WTC11 (cell line): Measurements from ENCODE around the gene MCF2L. TPM values are rescaled to one million over a fixed set of nuclear protein-coding genes. Genes with fewer than 3 reads are reported as not detected.
"Not testable (repeated sequence)": the region's sequence is repeated elsewhere in the genome, so short reads cannot be mapped to it uniquely, and the experiment has no call there.

Source experiments
- ATAC-seq: fragments of 200-7000 bp; cut with Tn5 transposase; 2 replicates; pipeline ENCODE4 v1.10.0; 2021; ENCODE audit warnings: mild to moderate bottlenecking, moderate library complexity
- CTCF ChIA-PET: fragments of 300-600 bp; sonication (Branson Sonifier 250); formaldehyde crosslinking; loops from one replicate; lab custom pipeline; 2021; ENCODE audit warnings: antibody characterized with exemption; lab: Charles Lee
- POLR2A ChIA-PET: fragments of 350-600 bp; sonication (Branson Sonifier 250); formaldehyde crosslinking; loops from one replicate; lab custom pipeline; 2021; ENCODE audit warnings: antibody characterized with exemption; lab: Charles Lee
- DNase-seq: peaks from one replicate; pipeline ENCODE4 v3.0.0; 2021; ENCODE audit warnings: low spot score
- H3K27ac Mint-ChIP-seq: 2 replicates; pipeline ENCODE4 v1.8.0; 2021; ENCODE audit warnings: mixed read lengths
- H3K27me3 Mint-ChIP-seq: 2 replicates; pipeline ENCODE4 v1.8.0; 2021; ENCODE audit warnings: low read depth, mild to moderate bottlenecking, moderate library complexity, mixed read lengths
- H3K36me3 Mint-ChIP-seq: 2 replicates; pipeline ENCODE4 v1.8.0; 2021; ENCODE audit warnings: mixed read lengths
- H3K4me1 Mint-ChIP-seq: 2 replicates; pipeline ENCODE4 v1.8.0; 2022; ENCODE audit warnings: mixed read lengths
- H3K4me3 Mint-ChIP-seq: 2 replicates; pipeline ENCODE4 v1.8.0; 2021; ENCODE audit warnings: mild to moderate bottlenecking, moderate library complexity, mixed read lengths
- H3K9me3 Mint-ChIP-seq: 2 replicates; pipeline ENCODE4 v1.8.0; 2021; ENCODE audit warnings: mixed read lengths
- CBFB ChIP-seq: sonication (generic); formaldehyde crosslinking; IDR thresholded peaks from 2 replicates; pipeline ENCODE4 v1.8.1; 2022; ENCODE audit warnings: mild to moderate bottlenecking, low read depth, missing genetic modification reagents
- KAT7 ChIP-seq: sonication (generic); formaldehyde crosslinking; IDR thresholded peaks from 2 replicates; pipeline ENCODE4 v1.8.1; 2023; ENCODE audit warnings: missing genetic modification reagents, mild to moderate bottlenecking, borderline replicate concordance
- ZNF232 ChIP-seq: sonication (generic); formaldehyde crosslinking; IDR thresholded peaks from 2 replicates; pipeline ENCODE4 v1.8.0; 2022; ENCODE audit warnings: mild to moderate bottlenecking, missing genetic modification reagents
- total RNA-seq: library from RNA; stranded (reverse); gene quantifications from 3 replicates; pipeline ENCODE4 v1.2.3, GENCODE V29; 2021
- TF ChIP-seq, protein P1 (sequence below): fragments of 250-450 bp; sonication (Bioruptor Pico); IDR thresholded peaks from 2 replicates; pipeline ENCODE4 v1.9.0; 2021; ENCODE audit warnings: mild to moderate bottlenecking
- TF ChIP-seq, protein P2 (sequence below): sonication (generic); formaldehyde crosslinking; IDR thresholded peaks from 2 replicates; pipeline ENCODE4 v1.8.0; 2022; ENCODE audit warnings: missing genetic modification reagents
- TF ChIP-seq, protein P3 (sequence below): fragments of 250-450 bp; sonication (Bioruptor Pico); IDR thresholded peaks from 2 replicates; pipeline ENCODE4 v1.9.0; 2021; ENCODE audit warnings: mild to moderate bottlenecking, borderline replicate concordance
- TF ChIP-seq, protein P4 (sequence below): sonication (generic); formaldehyde crosslinking; IDR thresholded peaks from 2 replicates; pipeline ENCODE4 v1.8.1; 2023; ENCODE audit warnings: mild to moderate bottlenecking, missing genetic modification reagents, moderate library complexity
- TF ChIP-seq, protein P5 (sequence below): sonication (generic); formaldehyde crosslinking; IDR thresholded peaks from 2 replicates; pipeline ENCODE4 v1.8.1; 2022; ENCODE audit warnings: low read depth, missing genetic modification reagents, borderline replicate concordance
- TF ChIP-seq, protein P6 (sequence below): sonication (generic); formaldehyde crosslinking; IDR thresholded peaks from 2 replicates; pipeline ENCODE4 v1.8.0; 2023; ENCODE audit warnings: missing genetic modification reagents, mild to moderate bottlenecking, borderline replicate concordance
- TF ChIP-seq, protein P7 (sequence below): sonication (generic); formaldehyde crosslinking; IDR thresholded peaks from 2 replicates; pipeline ENCODE4 v1.8.0; 2022; ENCODE audit warnings: mild to moderate bottlenecking, missing genetic modification reagents

MCF2L gene
- total RNA-seq, 1 experiment from 2014 or later: 34.8 TPM

DNA sequence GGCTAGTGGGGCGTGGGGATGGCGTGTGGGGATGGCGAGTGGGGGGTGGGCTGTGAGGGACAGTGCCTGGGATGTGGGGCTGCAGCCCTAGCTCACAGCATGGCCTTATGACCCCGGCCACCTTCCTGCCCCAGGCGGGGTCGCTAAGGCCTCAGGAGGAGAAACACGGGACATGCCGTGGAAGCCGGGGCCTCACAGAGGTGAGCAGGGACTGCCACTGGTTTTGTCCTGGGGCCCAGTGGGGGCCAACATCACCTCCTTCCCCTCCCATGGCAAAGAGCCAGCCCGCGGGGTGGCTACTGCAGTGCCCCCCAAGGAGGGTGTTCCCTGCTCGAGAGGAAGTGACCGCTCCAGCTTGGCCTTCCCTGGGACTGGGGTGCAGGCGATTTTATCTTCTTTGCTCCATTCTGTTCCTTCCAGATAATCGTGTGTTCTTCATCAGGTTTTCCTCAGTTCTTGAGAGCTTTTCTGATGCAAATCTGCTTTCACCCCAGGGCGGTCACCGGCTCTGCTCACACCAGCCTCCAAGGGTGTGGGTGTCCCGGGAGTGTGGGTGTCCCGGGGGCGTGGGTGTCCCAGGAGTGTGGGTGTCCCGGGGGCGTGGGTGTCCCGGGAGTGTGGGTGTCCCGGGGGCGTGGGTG, 137.8 kb downstream of the MCF2L start (continued):
- TF ChIP-seq, protein P1, sequence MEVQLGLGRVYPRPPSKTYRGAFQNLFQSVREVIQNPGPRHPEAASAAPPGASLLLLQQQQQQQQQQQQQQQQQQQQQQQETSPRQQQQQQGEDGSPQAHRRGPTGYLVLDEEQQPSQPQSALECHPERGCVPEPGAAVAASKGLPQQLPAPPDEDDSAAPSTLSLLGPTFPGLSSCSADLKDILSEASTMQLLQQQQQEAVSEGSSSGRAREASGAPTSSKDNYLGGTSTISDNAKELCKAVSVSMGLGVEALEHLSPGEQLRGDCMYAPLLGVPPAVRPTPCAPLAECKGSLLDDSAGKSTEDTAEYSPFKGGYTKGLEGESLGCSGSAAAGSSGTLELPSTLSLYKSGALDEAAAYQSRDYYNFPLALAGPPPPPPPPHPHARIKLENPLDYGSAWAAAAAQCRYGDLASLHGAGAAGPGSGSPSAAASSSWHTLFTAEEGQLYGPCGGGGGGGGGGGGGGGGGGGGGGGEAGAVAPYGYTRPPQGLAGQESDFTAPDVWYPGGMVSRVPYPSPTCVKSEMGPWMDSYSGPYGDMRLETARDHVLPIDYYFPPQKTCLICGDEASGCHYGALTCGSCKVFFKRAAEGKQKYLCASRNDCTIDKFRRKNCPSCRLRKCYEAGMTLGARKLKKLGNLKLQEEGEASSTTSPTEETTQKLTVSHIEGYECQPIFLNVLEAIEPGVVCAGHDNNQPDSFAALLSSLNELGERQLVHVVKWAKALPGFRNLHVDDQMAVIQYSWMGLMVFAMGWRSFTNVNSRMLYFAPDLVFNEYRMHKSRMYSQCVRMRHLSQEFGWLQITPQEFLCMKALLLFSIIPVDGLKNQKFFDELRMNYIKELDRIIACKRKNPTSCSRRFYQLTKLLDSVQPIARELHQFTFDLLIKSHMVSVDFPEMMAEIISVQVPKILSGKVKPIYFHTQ: no peak
- TF ChIP-seq KAT7 (CRISPR knock-in tag): no peak
- TF ChIP-seq, protein P2, sequence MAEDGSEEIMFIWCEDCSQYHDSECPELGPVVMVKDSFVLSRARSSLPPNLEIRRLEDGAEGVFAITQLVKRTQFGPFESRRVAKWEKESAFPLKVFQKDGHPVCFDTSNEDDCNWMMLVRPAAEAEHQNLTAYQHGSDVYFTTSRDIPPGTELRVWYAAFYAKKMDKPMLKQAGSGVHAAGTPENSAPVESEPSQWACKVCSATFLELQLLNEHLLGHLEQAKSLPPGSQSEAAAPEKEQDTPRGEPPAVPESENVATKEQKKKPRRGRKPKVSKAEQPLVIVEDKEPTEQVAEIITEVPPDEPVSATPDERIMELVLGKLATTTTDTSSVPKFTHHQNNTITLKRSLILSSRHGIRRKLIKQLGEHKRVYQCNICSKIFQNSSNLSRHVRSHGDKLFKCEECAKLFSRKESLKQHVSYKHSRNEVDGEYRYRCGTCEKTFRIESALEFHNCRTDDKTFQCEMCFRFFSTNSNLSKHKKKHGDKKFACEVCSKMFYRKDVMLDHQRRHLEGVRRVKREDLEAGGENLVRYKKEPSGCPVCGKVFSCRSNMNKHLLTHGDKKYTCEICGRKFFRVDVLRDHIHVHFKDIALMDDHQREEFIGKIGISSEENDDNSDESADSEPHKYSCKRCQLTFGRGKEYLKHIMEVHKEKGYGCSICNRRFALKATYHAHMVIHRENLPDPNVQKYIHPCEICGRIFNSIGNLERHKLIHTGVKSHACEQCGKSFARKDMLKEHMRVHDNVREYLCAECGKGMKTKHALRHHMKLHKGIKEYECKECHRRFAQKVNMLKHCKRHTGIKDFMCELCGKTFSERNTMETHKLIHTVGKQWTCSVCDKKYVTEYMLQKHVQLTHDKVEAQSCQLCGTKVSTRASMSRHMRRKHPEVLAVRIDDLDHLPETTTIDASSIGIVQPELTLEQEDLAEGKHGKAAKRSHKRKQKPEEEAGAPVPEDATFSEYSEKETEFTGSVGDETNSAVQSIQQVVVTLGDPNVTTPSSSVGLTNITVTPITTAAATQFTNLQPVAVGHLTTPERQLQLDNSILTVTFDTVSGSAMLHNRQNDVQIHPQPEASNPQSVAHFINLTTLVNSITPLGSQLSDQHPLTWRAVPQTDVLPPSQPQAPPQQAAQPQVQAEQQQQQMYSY (CRISPR knock-in tag): no peak
- no peak for TF ChIP-seq ZNF232 (CRISPR knock-in tag)
- TF ChIP-seq, protein P3, sequence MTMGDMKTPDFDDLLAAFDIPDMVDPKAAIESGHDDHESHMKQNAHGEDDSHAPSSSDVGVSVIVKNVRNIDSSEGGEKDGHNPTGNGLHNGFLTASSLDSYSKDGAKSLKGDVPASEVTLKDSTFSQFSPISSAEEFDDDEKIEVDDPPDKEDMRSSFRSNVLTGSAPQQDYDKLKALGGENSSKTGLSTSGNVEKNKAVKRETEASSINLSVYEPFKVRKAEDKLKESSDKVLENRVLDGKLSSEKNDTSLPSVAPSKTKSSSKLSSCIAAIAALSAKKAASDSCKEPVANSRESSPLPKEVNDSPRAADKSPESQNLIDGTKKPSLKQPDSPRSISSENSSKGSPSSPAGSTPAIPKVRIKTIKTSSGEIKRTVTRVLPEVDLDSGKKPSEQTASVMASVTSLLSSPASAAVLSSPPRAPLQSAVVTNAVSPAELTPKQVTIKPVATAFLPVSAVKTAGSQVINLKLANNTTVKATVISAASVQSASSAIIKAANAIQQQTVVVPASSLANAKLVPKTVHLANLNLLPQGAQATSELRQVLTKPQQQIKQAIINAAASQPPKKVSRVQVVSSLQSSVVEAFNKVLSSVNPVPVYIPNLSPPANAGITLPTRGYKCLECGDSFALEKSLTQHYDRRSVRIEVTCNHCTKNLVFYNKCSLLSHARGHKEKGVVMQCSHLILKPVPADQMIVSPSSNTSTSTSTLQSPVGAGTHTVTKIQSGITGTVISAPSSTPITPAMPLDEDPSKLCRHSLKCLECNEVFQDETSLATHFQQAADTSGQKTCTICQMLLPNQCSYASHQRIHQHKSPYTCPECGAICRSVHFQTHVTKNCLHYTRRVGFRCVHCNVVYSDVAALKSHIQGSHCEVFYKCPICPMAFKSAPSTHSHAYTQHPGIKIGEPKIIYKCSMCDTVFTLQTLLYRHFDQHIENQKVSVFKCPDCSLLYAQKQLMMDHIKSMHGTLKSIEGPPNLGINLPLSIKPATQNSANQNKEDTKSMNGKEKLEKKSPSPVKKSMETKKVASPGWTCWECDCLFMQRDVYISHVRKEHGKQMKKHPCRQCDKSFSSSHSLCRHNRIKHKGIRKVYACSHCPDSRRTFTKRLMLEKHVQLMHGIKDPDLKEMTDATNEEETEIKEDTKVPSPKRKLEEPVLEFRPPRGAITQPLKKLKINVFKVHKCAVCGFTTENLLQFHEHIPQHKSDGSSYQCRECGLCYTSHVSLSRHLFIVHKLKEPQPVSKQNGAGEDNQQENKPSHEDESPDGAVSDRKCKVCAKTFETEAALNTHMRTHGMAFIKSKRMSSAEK (CRISPR knock-in tag): no peak
- TF ChIP-seq, protein P4, sequence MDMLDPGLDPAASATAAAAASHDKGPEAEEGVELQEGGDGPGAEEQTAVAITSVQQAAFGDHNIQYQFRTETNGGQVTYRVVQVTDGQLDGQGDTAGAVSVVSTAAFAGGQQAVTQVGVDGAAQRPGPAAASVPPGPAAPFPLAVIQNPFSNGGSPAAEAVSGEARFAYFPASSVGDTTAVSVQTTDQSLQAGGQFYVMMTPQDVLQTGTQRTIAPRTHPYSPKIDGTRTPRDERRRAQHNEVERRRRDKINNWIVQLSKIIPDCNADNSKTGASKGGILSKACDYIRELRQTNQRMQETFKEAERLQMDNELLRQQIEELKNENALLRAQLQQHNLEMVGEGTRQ (CRISPR knock-in tag): no peak
- no peak for TF ChIP-seq CBFB
- TF ChIP-seq, protein P5, sequence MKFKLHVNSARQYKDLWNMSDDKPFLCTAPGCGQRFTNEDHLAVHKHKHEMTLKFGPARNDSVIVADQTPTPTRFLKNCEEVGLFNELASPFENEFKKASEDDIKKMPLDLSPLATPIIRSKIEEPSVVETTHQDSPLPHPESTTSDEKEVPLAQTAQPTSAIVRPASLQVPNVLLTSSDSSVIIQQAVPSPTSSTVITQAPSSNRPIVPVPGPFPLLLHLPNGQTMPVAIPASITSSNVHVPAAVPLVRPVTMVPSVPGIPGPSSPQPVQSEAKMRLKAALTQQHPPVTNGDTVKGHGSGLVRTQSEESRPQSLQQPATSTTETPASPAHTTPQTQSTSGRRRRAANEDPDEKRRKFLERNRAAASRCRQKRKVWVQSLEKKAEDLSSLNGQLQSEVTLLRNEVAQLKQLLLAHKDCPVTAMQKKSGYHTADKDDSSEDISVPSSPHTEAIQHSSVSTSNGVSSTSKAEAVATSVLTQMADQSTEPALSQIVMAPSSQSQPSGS: no peak
- TF ChIP-seq, protein P6, sequence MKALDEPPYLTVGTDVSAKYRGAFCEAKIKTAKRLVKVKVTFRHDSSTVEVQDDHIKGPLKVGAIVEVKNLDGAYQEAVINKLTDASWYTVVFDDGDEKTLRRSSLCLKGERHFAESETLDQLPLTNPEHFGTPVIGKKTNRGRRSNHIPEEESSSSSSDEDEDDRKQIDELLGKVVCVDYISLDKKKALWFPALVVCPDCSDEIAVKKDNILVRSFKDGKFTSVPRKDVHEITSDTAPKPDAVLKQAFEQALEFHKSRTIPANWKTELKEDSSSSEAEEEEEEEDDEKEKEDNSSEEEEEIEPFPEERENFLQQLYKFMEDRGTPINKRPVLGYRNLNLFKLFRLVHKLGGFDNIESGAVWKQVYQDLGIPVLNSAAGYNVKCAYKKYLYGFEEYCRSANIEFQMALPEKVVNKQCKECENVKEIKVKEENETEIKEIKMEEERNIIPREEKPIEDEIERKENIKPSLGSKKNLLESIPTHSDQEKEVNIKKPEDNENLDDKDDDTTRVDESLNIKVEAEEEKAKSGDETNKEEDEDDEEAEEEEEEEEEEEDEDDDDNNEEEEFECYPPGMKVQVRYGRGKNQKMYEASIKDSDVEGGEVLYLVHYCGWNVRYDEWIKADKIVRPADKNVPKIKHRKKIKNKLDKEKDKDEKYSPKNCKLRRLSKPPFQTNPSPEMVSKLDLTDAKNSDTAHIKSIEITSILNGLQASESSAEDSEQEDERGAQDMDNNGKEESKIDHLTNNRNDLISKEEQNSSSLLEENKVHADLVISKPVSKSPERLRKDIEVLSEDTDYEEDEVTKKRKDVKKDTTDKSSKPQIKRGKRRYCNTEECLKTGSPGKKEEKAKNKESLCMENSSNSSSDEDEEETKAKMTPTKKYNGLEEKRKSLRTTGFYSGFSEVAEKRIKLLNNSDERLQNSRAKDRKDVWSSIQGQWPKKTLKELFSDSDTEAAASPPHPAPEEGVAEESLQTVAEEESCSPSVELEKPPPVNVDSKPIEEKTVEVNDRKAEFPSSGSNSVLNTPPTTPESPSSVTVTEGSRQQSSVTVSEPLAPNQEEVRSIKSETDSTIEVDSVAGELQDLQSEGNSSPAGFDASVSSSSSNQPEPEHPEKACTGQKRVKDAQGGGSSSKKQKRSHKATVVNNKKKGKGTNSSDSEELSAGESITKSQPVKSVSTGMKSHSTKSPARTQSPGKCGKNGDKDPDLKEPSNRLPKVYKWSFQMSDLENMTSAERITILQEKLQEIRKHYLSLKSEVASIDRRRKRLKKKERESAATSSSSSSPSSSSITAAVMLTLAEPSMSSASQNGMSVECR: no peak
- TF ChIP-seq, protein P7, sequence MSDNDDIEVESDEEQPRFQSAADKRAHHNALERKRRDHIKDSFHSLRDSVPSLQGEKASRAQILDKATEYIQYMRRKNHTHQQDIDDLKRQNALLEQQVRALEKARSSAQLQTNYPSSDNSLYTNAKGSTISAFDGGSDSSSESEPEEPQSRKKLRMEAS (CRISPR knock-in tag): no peak

DNA sequence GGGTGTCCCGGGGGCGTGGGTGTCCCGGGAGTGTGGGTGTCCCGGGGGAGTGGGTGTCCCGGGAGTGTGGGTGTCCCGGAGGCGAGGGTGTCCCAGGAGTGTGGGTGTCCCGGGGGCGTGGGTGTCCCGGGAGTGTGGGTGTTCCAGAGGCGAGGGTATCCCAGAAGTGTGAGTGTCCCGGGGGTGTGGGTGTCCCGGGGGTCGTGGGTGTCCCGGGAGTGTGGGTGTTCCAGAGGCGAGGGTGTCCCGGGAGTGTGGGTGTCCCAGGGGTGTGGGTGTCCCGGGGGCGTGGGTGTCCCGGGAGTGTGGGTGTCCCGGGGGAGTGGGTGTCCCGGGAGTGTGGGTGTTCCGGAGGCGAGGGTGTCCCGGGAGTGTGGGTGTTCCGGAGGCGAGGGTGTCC, 139.5 kb downstream of the MCF2L start:
- CTCF ChIA-PET, H3K27ac Mint-ChIP-seq, POLR2A ChIA-PET, H3K36me3 Mint-ChIP-seq, H3K9me3 Mint-ChIP-seq, DNase-seq, ATAC-seq, H3K4me3 Mint-ChIP-seq: not testable (repeated sequence)
- Mint-ChIP-seq H3K4me1 (peaks cover 11% of the 10 kb centered on the region), H3K27me3 (peaks cover 15% of the 10 kb centered on the region)
